Lung (tissue), 12 donors: Measurements from ENCODE around the gene ADAMTSL5. TPM values are rescaled to one million over a fixed set of nuclear protein-coding genes. Genes with fewer than 3 reads are reported as not detected.

Experiments used
- ATAC-seq: fragments of 200-7000 bp; cut with Tn5 transposase; one replicate; pipeline ENCODE4 v1.9.1; 2020; ENCODE audit warnings: moderate number of reproducible peaks; ENCODE audit not compliant: insufficient read depth, low FRiP score
- DNase-seq, 3 donors: peaks; one replicate each; pipeline ENCODE4 v3.0.0-alpha.2; 2013 to 2017
- H3K27ac ChIP-seq, 2 donors: one replicate each; pipeline ENCODE4 v1.5.1; 2013; ENCODE audit warnings: mild to moderate bottlenecking in 2 of 2, moderate library complexity in 2 of 2, control low read depth in 1 of 2, inconsistent platforms in 1 of 2, low read depth in 1 of 2, low read length in 1 of 2
- H3K27me3 ChIP-seq, 3 donors: one replicate each; pipeline ENCODE4 v1.5.1; 2013; ENCODE audit warnings: low read length in 2 of 3; ENCODE audit not compliant: control insufficient read depth in 3 of 3, insufficient read depth in 3 of 3
- H3K36me3 ChIP-seq, 4 donors: one replicate each; pipeline ENCODE4 v1.5.1; 2013; ENCODE audit warnings: low read length in 4 of 4, mild to moderate bottlenecking in 1 of 4, moderate library complexity in 1 of 4; ENCODE audit not compliant: control insufficient read depth in 4 of 4, insufficient read depth in 4 of 4
- H3K4me1 ChIP-seq, 5 donors: one replicate each; pipeline ENCODE4 v1.5.1; 2013; ENCODE audit warnings: low read length in 5 of 5, mild to moderate bottlenecking in 2 of 5, moderate library complexity in 1 of 5; ENCODE audit not compliant: control insufficient read depth in 5 of 5, insufficient read depth in 5 of 5
- H3K4me3 ChIP-seq: one replicate; pipeline ENCODE4 v1.5.1; 2013; ENCODE audit warnings: mild to moderate bottlenecking, control low read depth, moderate library complexity
- H3K9ac ChIP-seq, 2 donors: one replicate each; pipeline ENCODE4 v1.5.1; 2013; ENCODE audit warnings: low read length in 2 of 2, control low read depth in 1 of 2; ENCODE audit not compliant: insufficient read depth in 1 of 2
- H3K9me3 ChIP-seq, 4 donors: one replicate each; pipeline ENCODE4 v1.5.1; 2013; ENCODE audit warnings: low read length in 3 of 4, mild to moderate bottlenecking in 1 of 4, moderate library complexity in 1 of 4; ENCODE audit not compliant: control insufficient read depth in 4 of 4, insufficient read depth in 3 of 4
- WGBS, 2 donors: extraction: QIAGEN DNeasy Blood & Tissue Kit; methylation state at CpG; one replicate each; pipeline ENCODE4 v1.1.7; 2013; 5-methylcytosine and 5-hydroxymethylcytosine counted together
- polyA plus RNA-seq, 2 donors: library from polyadenylated mRNA; stranded (reverse); fragments of 200-250 nt; gene quantifications; one replicate each; pipeline ENCODE4 v1.2.1, GENCODE V29; 2013
- total RNA-seq, 2 donors: library from RNA; depleted of rRNA in 1 of 2; stranded (reverse); fragments of >200 nt in 1 of 2; gene quantifications; one replicate each; pipeline ENCODE4 v1.2.1, GENCODE V29; 2014 to 2021
- TF ChIP-seq, protein P1 (sequence below): IDR thresholded peaks from 2 replicates; pipeline ENCODE4 v1.5.1; 2012; ENCODE audit warnings: mild to moderate bottlenecking; ENCODE audit errors: control extremely low read depth, extremely low read depth
- donor health status: control.
- donor health status: control.
- donor health status: Bipolar disorder and iron deficiency.
- donor health status: healthy.
- donor health status: DM: yes; HTN: yes; CAD: no.

Gene ADAMTSL5
- total and polyA plus RNA-seq, 4 donors = 0.97 to 2.8 (median 1.4) TPM

DNA sequence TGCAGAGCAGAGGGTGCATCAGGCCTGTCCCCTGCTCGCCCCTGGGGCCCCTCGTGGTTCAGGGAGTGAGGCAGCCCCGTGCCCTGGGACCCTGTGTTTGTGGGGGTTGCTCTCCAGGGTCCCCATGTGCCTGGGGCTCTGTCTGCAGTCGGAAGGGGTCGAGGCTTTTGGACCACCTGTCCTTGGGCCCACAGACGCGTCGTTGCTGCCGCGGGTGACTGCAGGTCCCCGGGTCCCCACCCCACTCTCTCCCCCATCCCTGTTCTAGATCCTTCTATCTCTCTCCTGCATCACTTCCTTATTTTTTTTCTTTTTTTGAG lies 24.6 kb downstream of the ADAMTSL5 start:
- WGBS, 2 donors = 74 to 88% methylated on average over 11 of the region's 11 CpGs
- no peak overlapping the region for H3K4me3 ChIP-seq
- peaks cover 0 to 15% (median 0%) of the 10 kb centered on the region in 5 donors for H3K4me1 ChIP-seq
- DNase-seq (no peak), ATAC-seq (no peak)
- H3K27ac ChIP-seq = no peak overlapping the region
- no peaks in the 10 kb centered on the region for H3K36me3 ChIP-seq
- TF ChIP-seq, protein P1, sequence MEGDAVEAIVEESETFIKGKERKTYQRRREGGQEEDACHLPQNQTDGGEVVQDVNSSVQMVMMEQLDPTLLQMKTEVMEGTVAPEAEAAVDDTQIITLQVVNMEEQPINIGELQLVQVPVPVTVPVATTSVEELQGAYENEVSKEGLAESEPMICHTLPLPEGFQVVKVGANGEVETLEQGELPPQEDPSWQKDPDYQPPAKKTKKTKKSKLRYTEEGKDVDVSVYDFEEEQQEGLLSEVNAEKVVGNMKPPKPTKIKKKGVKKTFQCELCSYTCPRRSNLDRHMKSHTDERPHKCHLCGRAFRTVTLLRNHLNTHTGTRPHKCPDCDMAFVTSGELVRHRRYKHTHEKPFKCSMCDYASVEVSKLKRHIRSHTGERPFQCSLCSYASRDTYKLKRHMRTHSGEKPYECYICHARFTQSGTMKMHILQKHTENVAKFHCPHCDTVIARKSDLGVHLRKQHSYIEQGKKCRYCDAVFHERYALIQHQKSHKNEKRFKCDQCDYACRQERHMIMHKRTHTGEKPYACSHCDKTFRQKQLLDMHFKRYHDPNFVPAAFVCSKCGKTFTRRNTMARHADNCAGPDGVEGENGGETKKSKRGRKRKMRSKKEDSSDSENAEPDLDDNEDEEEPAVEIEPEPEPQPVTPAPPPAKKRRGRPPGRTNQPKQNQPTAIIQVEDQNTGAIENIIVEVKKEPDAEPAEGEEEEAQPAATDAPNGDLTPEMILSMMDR = no peak
- no peak overlapping the region for H3K9ac ChIP-seq
- peaks cover 0 to 10% (median 0%) of the 10 kb centered on the region in 3 donors for H3K27me3 ChIP-seq
- peaks cover 0 to 2% (median 0%) of the 10 kb centered on the region in 4 donors for H3K9me3 ChIP-seq

DNA sequence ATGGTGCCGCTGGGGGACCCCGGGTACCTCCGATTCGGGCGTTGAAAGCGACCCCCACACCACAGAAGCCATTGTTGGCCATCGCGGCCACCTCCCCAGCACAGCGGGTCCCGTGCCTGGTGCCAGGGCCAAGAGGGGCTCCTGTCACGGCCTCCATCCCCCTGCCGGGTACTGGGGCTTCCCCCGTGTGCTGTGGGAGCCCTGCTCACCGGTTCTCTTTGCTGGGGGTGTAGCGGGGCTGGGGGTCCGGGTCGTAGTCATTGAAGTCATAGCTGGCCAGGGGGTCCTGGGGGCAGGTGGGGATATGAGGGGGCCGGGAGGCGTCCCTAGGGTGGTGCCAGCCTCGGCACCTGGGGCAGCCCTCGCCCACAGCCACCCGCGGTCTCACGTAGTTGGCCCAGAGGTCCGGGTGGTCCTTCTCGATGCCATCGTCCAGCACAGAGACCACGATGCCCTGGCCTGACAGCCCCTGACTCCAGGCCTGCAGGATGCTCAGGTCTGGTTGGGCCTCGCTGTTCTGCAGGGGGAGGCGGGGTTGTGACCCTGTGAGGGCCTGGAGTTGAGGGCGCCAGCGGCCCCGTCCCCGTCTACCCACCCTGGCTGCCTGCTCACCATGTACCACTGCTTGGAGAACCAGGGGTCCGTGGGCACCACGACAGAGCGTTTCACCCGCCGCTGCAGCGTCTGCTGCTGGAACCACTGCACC lies 25.1 kb downstream of the ADAMTSL5 start:
- TF ChIP-seq, protein P1 = no peak
- DNase-seq = no peak
- no peak for ATAC-seq
- H3K9me3 ChIP-seq = peaks cover 0 to 2% (median 0%) of the 10 kb centered on the region in 4 donors
- H3K4me3 ChIP-seq = no peak overlapping the region
- peaks cover 0 to 10% (median 0%) of the 10 kb centered on the region in 3 donors for H3K27me3 ChIP-seq
- H3K27ac ChIP-seq = no peak overlapping the region
- peaks cover 0 to 15% (median 0%) of the 10 kb centered on the region in 5 donors for H3K4me1 ChIP-seq
- H3K36me3 ChIP-seq = no peaks in the 10 kb centered on the region
- no peak overlapping the region for H3K9ac ChIP-seq
- WGBS, 2 donors = 93 to 94% methylated on average over 34 to 40 of the region's 40 CpGs

GRCh38 chr19:1486720-1487575 lies 25.9 kb downstream of the ADAMTSL5 start:
- DNase-seq (no peak), ATAC-seq (no peak)
- Histone ChIP-seq H3K9ac (no peak overlapping the region), H3K9me3 (no peaks in the 10 kb centered on the region), H3K4me1 (peaks cover 0 to 15% (median 0%) of the 10 kb centered on the region in 5 donors), H3K36me3 (no peaks in the 10 kb centered on the region), H3K27me3 (peaks cover 0 to 3% (median 0%) of the 10 kb centered on the region in 3 donors), H3K4me3 (no peak overlapping the region), H3K27ac (no peak overlapping the region)
- TF ChIP-seq, protein P1 = no peak
- 95 to 96% methylated on average over 56 of the region's 56 CpGs for WGBS, 2 donors
